ENCODE data around the gene KLF7.
"Not testable (repeated sequence)": the region's sequence is repeated elsewhere in the genome, so short reads cannot be mapped to it uniquely, and the experiment has no call there.

Gene KLF7

GRCh38 chr2:207055257-207055656 lies 110.5 kb downstream of the KLF7 start:
- no peak for DNase-seq (ENCODE audit: low read depth)

- peak; percentile 65 for DNase-seq (ENCODE audit: low read depth)
Measured at GRCh38 chr2:207054521-207054920, 111.2 kb downstream of the KLF7 start.

GRCh38 chr2:207051385-207051965 lies 114.3 kb downstream of the KLF7 start:
- peak; percentile 61 for DNase-seq (ENCODE audit: low read depth)

GRCh38 chr2:207049122-207049521 lies 116.6 kb downstream of the KLF7 start:
- no peak for DNase-seq (ENCODE audit: low read depth)

GRCh38 chr2:207048416-207048815 lies 117.3 kb downstream of the KLF7 start:
- peak; percentile 59 for DNase-seq (ENCODE audit: low read depth)

GRCh38 chr2:207046724-207047123 lies 119.0 kb downstream of the KLF7 start:
- DNase-seq (ENCODE audit: low read depth): peak; percentile 36

GRCh38 chr2:207045531-207045930 lies 120.2 kb downstream of the KLF7 start:
- no peak for DNase-seq (ENCODE audit: low read depth)

GRCh38 chr2:207044379-207045362 lies 121.1 kb downstream of the KLF7 start:
- no peak for DNase-seq (ENCODE audit: low read depth)

- DNase-seq (ENCODE audit: low read depth): no peak
Measured at GRCh38 chr2:207042841-207043240, 122.9 kb downstream of the KLF7 start.

- DNase-seq (ENCODE audit: low read depth): peak; percentile 64
Measured at GRCh38 chr2:207041786-207042554, 123.8 kb downstream of the KLF7 start.

- DNase-seq (ENCODE audit: low read depth): peak; percentile 43
Measured at GRCh38 chr2:207041279-207041678, 124.5 kb downstream of the KLF7 start.

GRCh38 chr2:207040696-207041095 lies 125.1 kb downstream of the KLF7 start:
- no peak for DNase-seq (ENCODE audit: low read depth)

GRCh38 chr2:207039225-207039624 lies 126.5 kb downstream of the KLF7 start:
- DNase-seq (ENCODE audit: low read depth): no peak

GRCh38 chr2:207038299-207038698 lies 127.4 kb downstream of the KLF7 start:
- DNase-seq (ENCODE audit: low read depth): no peak

- peak; percentile 33 for DNase-seq (ENCODE audit: low read depth)
Measured at GRCh38 chr2:207037896-207038295, 127.9 kb downstream of the KLF7 start.

GRCh38 chr2:207037023-207037422 lies 128.7 kb downstream of the KLF7 start:
- DNase-seq (ENCODE audit: low read depth): not testable (repeated sequence)

GRCh38 chr2:207035875-207036274 lies 129.9 kb downstream of the KLF7 start:
- DNase-seq (ENCODE audit: low read depth): peak; percentile 46

GRCh38 chr2:207032490-207032889 lies 133.3 kb downstream of the KLF7 start:
- no peak for DNase-seq (ENCODE audit: low read depth)
